ENCODE measurements around the gene SUFU.

Gene SUFU

GRCh38 chr10:102597131-102597991 is 93.6 kb downstream of the SUFU start:
- Mint-ChIP-seq H3K36me3 (ENCODE audit: low read depth) (peaks cover 33% of the 10 kb centered on the region), H3K27me3 (ENCODE audit: low read depth) (no peaks in the 10 kb centered on the region), H3K9me3 (no peaks in the 10 kb centered on the region), H3K4me3 (no peak overlapping the region), H3K4me1 (peaks cover 41% of the 10 kb centered on the region), H3K27ac (peak overlapping the region; percentile 64 to 96 (median 85))
- no peak for TF ChIP-seq CTCF (IDR thresholded peaks at IDR 0.05; ENCODE audit: unreplicated experiment in 3 of 3)

GRCh38 chr10:102598243-102598642 is 94.5 kb downstream of the SUFU start:
- peak overlapping the region; percentile 91 to 96 (median 91) for H3K27ac Mint-ChIP-seq
- H3K4me3 Mint-ChIP-seq: no peak overlapping the region
- no peak for TF ChIP-seq CTCF (IDR thresholded peaks at IDR 0.05; ENCODE audit: unreplicated experiment in 3 of 3)
- H3K27me3 Mint-ChIP-seq (ENCODE audit: low read depth): no peaks in the 10 kb centered on the region
- peaks cover 46% of the 10 kb centered on the region for H3K4me1 Mint-ChIP-seq
- H3K9me3 Mint-ChIP-seq: no peaks in the 10 kb centered on the region
- peaks cover 35% of the 10 kb centered on the region for H3K36me3 Mint-ChIP-seq (ENCODE audit: low read depth)

- TF ChIP-seq CTCF (IDR thresholded peaks at IDR 0.05; ENCODE audit: unreplicated experiment in 3 of 3): no peak
Observed at GRCh38 chr10:102599565-102600327, 96.0 kb downstream of the SUFU start.

GRCh38 chr10:102600816-102601215 is 97.0 kb downstream of the SUFU start:
- Mint-ChIP-seq H3K4me1 (peaks cover 57% of the 10 kb centered on the region), H3K4me3 (no peak overlapping the region), H3K9me3 (no peaks in the 10 kb centered on the region), H3K27me3 (ENCODE audit: low read depth) (no peaks in the 10 kb centered on the region), H3K36me3 (ENCODE audit: low read depth) (peaks cover 41% of the 10 kb centered on the region), H3K27ac (peak overlapping the region; percentile 91 to 96 (median 91))
- no peak for TF ChIP-seq CTCF (IDR thresholded peaks at IDR 0.05; ENCODE audit: unreplicated experiment in 3 of 3)

More at GRCh38 chr10:102599565-102600327, 96.0 kb downstream of the SUFU start:
- H3K4me1 Mint-ChIP-seq: peaks cover 57% of the 10 kb centered on the region
- H3K36me3 Mint-ChIP-seq (ENCODE audit: low read depth): peaks cover 45% of the 10 kb centered on the region
- H3K4me3 Mint-ChIP-seq: peak overlapping the region in 1 of 3 experiments; percentile 38
- H3K27me3 Mint-ChIP-seq (ENCODE audit: low read depth): no peaks in the 10 kb centered on the region
- H3K27ac Mint-ChIP-seq: peak overlapping the region; percentile 91 to 96 (median 91)
- H3K9me3 Mint-ChIP-seq: no peaks in the 10 kb centered on the region

GRCh38 chr10:102601639-102602038 is 97.9 kb downstream of the SUFU start:
- no peak for TF ChIP-seq CTCF (IDR thresholded peaks at IDR 0.05; ENCODE audit: unreplicated experiment in 3 of 3)
- H3K36me3 Mint-ChIP-seq (ENCODE audit: low read depth): peaks cover 39% of the 10 kb centered on the region
- H3K27me3 Mint-ChIP-seq (ENCODE audit: low read depth): no peaks in the 10 kb centered on the region
- peaks cover 52% of the 10 kb centered on the region for H3K4me1 Mint-ChIP-seq
- no peak overlapping the region for H3K4me3 Mint-ChIP-seq
- peak overlapping the region; percentile 91 to 96 (median 91) for H3K27ac Mint-ChIP-seq
- H3K9me3 Mint-ChIP-seq: no peaks in the 10 kb centered on the region

Measured in nephron (organoid).